ENCODE results near the gene TBCD. TPM values are rescaled to one million over a fixed set of nuclear protein-coding genes. Genes with fewer than 3 reads are reported as not detected.

TBCD gene
- total and polyA plus RNA-seq, 9 of the 15 experiments (the other 6 are each of a cell fraction or from before 2014, with no cell fraction given): 8.9 to 98.5 (median 28.0) TPM

DNA sequence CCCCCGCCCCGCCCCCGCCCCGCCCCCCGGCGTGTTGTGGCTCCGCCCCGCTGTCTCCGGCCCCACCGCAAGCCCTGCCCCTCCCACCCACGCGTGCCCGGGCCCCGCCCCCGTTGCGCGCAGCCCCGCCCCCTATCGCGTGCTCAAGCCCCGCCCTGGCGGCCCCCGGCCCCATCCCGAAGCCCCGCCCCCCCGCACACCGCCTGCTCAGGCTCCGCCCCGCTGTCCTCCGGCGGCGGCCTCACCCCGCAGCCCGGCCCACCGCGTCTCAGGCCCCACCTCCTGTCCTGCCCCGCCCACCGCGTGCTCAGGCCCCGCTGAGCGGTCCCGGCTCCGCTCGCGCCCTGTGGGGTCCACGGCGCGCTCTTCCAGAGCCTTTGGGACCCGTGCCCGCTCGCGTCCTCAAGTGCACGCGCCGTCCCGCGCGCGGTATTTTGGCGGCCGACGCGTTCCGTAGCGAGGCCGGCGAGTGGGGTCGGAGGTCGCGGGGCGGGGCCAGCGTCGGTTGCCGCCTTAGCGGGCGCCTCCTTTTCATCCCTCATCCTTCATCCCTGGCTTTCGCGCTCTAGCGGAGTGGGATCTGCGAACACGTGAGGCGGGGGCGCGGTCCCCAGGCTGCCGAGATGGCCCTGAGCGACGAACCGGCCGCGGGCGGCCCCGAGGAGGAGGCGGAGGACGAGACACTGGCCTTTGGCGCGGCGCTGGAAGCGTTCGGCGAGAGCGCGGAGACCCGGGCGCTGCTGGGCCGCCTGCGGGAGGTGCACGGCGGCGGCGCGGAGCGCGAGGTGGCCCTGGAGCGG lies at the start of gene TBCD (continued):
- TF ChIP-seq, protein P1, sequence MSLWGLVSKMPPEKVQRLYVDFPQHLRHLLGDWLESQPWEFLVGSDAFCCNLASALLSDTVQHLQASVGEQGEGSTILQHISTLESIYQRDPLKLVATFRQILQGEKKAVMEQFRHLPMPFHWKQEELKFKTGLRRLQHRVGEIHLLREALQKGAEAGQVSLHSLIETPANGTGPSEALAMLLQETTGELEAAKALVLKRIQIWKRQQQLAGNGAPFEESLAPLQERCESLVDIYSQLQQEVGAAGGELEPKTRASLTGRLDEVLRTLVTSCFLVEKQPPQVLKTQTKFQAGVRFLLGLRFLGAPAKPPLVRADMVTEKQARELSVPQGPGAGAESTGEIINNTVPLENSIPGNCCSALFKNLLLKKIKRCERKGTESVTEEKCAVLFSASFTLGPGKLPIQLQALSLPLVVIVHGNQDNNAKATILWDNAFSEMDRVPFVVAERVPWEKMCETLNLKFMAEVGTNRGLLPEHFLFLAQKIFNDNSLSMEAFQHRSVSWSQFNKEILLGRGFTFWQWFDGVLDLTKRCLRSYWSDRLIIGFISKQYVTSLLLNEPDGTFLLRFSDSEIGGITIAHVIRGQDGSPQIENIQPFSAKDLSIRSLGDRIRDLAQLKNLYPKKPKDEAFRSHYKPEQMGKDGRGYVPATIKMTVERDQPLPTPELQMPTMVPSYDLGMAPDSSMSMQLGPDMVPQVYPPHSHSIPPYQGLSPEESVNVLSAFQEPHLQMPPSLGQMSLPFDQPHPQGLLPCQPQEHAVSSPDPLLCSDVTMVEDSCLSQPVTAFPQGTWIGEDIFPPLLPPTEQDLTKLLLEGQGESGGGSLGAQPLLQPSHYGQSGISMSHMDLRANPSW (CRISPR knock-in tag; IDR thresholded peaks at IDR 0.05): 0 out of 2 replicates have a peak, but pooled peaks have one; percentile 44
- TF ChIP-seq RBM22 (IDR thresholded peaks at IDR 0.05; ENCODE audit: low read depth, low read length, poor library complexity, severe bottlenecking) (peak; percentile 69), ETV6 (IDR thresholded peaks at IDR 0.05; ENCODE audit: borderline replicate concordance in 1 of 2, low read depth in 2 of 2, low read length in 1 of 2) (no peak), ETV6 (CRISPR knock-in tag; IDR thresholded peaks at IDR 0.05; ENCODE audit: borderline replicate concordance) (peak; percentile 83; the same call in 1 of the 2 replicates), RBM34 (IDR thresholded peaks at IDR 0.05; ENCODE audit: borderline replicate concordance, insufficient read depth, low read length) (0 out of 2 replicates have a peak, but pooled peaks have one; percentile 77), ZNF41 (CRISPR knock-in tag; conservative IDR thresholded peaks at IDR 0.05) (no peak), MBD2 (IDR thresholded peaks at IDR 0.05; ENCODE audit: borderline replicate concordance, low read depth) (no peak), TBL1XR1 (IDR thresholded peaks at IDR 0.05; ENCODE audit: low read length in 2 of 2) (no peak), NFE2 (IDR thresholded peaks at IDR 0.05; ENCODE audit: low read depth) (no peak), CBX3 (IDR thresholded peaks at IDR 0.05; ENCODE audit: borderline replicate concordance in 1 of 2, low read length in 2 of 2) (0 out of 3 replicates have a peak, but pooled peaks of 1 of the 2 experiments have one; percentile 12), RBBP5 (IDR thresholded peaks at IDR 0.05; ENCODE audit: borderline replicate concordance, insufficient read depth, low read length, poor library complexity, severe bottlenecking) (peak; percentile 95), NRF1 (conservative IDR thresholded peaks at IDR 0.05 in 1 of 2, IDR thresholded peaks at IDR 0.05 in 1 of 2) (peak; percentile 60 to 69; a peak in 3 of 4 replicates), HMGN3 (IDR thresholded peaks at IDR 0.05; ENCODE audit: borderline replicate concordance, extremely low read depth, insufficient read length, low read depth, low read length) (peak; percentile 67), ZNF274 (IDR thresholded peaks at IDR 0.05; ENCODE audit: borderline replicate concordance, low read depth, low read length) (no peak), ZNF140 (CRISPR knock-in tag; IDR thresholded peaks at IDR 0.05) (no peak), ZNF444 (CRISPR knock-in tag; IDR thresholded peaks at IDR 0.05) (no peak), CSDE1 (IDR thresholded peaks at IDR 0.05) (no peak; a peak in 1 of 4 replicates), PTTG1 (tag; IDR thresholded peaks at IDR 0.05; ENCODE audit: low read depth) (no peak)
- TF ChIP-seq, protein P2, sequence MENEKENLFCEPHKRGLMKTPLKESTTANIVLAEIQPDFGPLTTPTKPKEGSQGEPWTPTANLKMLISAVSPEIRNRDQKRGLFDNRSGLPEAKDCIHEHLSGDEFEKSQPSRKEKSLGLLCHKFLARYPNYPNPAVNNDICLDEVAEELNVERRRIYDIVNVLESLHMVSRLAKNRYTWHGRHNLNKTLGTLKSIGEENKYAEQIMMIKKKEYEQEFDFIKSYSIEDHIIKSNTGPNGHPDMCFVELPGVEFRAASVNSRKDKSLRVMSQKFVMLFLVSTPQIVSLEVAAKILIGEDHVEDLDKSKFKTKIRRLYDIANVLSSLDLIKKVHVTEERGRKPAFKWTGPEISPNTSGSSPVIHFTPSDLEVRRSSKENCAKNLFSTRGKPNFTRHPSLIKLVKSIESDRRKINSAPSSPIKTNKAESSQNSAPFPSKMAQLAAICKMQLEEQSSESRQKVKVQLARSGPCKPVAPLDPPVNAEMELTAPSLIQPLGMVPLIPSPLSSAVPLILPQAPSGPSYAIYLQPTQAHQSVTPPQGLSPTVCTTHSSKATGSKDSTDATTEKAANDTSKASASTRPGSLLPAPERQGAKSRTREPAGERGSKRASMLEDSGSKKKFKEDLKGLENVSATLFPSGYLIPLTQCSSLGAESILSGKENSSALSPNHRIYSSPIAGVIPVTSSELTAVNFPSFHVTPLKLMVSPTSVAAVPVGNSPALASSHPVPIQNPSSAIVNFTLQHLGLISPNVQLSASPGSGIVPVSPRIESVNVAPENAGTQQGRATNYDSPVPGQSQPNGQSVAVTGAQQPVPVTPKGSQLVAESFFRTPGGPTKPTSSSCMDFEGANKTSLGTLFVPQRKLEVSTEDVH (IDR thresholded peaks at IDR 0.05; ENCODE audit: low read depth, partially characterized antibody): peak; percentile 55
- TF ChIP-seq, protein P3, sequence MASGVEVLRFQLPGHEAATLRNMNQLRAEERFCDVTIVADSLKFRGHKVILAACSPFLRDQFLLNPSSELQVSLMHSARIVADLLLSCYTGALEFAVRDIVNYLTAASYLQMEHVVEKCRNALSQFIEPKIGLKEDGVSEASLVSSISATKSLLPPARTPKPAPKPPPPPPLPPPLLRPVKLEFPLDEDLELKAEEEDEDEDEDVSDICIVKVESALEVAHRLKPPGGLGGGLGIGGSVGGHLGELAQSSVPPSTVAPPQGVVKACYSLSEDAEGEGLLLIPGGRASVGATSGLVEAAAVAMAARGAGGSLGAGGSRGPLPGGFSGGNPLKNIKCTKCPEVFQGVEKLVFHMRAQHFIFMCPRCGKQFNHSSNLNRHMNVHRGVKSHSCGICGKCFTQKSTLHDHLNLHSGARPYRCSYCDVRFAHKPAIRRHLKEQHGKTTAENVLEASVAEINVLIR (CRISPR knock-in tag; IDR thresholded peaks at IDR 0.05): peak; percentile 25; the same call in 1 of the 2 replicates
